K562 (cell line): ENCODE data around the gene AIF1. TPM values are rescaled to one million over a fixed set of nuclear protein-coding genes. Genes with fewer than 3 reads are reported as not detected.

Source experiments
- ARID3B ChIP-seq: fragments of 250-450 bp; sonication (Bioruptor Pico); IDR thresholded peaks from 2 replicates; pipeline ENCODE4 v1.4.0; 2020; ENCODE audit warnings: borderline replicate concordance
- ATF1 ChIP-seq, 2 experiments: fragments of 450-650 bp in 1 of 2; IDR thresholded peaks; 2 replicates each; pipeline ENCODE4 v1.6.1; 2016; ENCODE audit warnings: missing compliant biosample characterization in 1 of 2, missing genetic modification characterization in 1 of 2
- EZH2 ChIP-seq: IDR thresholded peaks from 2 replicates; pipeline ENCODE4 v1.6.1; 2012; ENCODE audit warnings: low read depth, mild to moderate bottlenecking, inconsistent platforms, low read length, borderline replicate concordance
- POLR2B ChIP-seq: fragments of 450-650 bp; IDR thresholded peaks from 2 replicates; pipeline ENCODE4 v1.6.1; 2018; ENCODE audit warnings: low read depth; ENCODE audit not compliant: partially characterized antibody
- RBM39 ChIP-seq: fragments of 200-400 bp; formaldehyde crosslinking; optimal IDR thresholded peaks from 2 replicates; pipeline ENCODE3; 2018; ENCODE audit warnings: low read depth, low read length
- RREB1 ChIP-seq: fragments of 250-450 bp; sonication (Bioruptor Pico); IDR thresholded peaks from 2 replicates; pipeline ENCODE4 v1.4.0; 2020
- SIN3B ChIP-seq: fragments of 450-650 bp; IDR thresholded peaks from 2 replicates; pipeline ENCODE4 v1.6.1; 2017; ENCODE audit warnings: low read depth, mild to moderate bottlenecking, moderate library complexity
- SLC30A9 ChIP-seq: fragments of 250-450 bp; sonication (Bioruptor Pico); IDR thresholded peaks from 2 replicates; pipeline ENCODE4 v1.8.0; 2022; ENCODE audit warnings: mild to moderate bottlenecking, moderate library complexity
- TCF7 ChIP-seq: sonication (generic); IDR thresholded peaks from 2 replicates; pipeline ENCODE4 v1.6.1; 2016; ENCODE audit warnings: antibody characterized with exemption, borderline replicate concordance
- USF1 ChIP-seq: sonication (generic); formaldehyde crosslinking; IDR thresholded peaks from 2 replicates; pipeline ENCODE4 v1.9.0; 2022; ENCODE audit warnings: mild to moderate bottlenecking, missing genetic modification reagents
- ZBTB33 ChIP-seq: sonication (generic); formaldehyde crosslinking; IDR thresholded peaks from 2 replicates; pipeline ENCODE4 v1.8.1; 2023; ENCODE audit warnings: mild to moderate bottlenecking, missing genetic modification reagents
- ZNF121 ChIP-seq: sonication (generic); formaldehyde crosslinking; conservative IDR thresholded peaks from 2 replicates; pipeline ENCODE4 v1.8.0; 2022; ENCODE audit warnings: missing genetic modification reagents
- ZNF41 ChIP-seq: fragments of 250-450 bp; sonication (Bioruptor Pico); conservative IDR thresholded peaks from 2 replicates; pipeline ENCODE4 v1.4.0; 2020; ENCODE audit warnings: mild to moderate bottlenecking
- ZNF639 ChIP-seq, 2 experiments: fragments of 200-800 bp in 1 of 2; sonication (Bioruptor generic) in 1 of 2; sonication (generic) in 1 of 2; formaldehyde crosslinking in 1 of 2; IDR thresholded peaks in 1 of 2; conservative IDR thresholded peaks in 1 of 2; 2 replicates each; pipeline versions ENCODE4 v1.5.0 to v1.6.1; 2016 to 2020; ENCODE audit warnings: missing compliant biosample characterization in 1 of 2, missing genetic modification characterization in 1 of 2, missing genetic modification reagents in 1 of 2
- ZNF785 ChIP-seq: fragments of 250-450 bp; sonication (Bioruptor Pico); IDR thresholded peaks from 2 replicates; pipeline ENCODE4 v1.4.0; 2020; ENCODE audit warnings: mild to moderate bottlenecking
- polyA plus RNA-seq, 8 experiments: library from polyadenylated mRNA; depleted of rRNA in 4 of 8; stranded (reverse) in 5 of 8; unstranded in 3 of 8; fragments of >200 nt; fragmentation: Nextera tagmentation in 2 of 8; fragmentation: Illumina TruSeq in 1 of 8; extraction: Ambion mirVana in 2 of 8; extraction: Trizol in 1 of 8; gene quantifications; 2 replicates each; pipeline versions ENCODE4 v1.2.1 to v1.2.3, GENCODE V29; 2011 to 2014; ENCODE audit warnings: inconsistent platforms in 1 of 8, missing spikeins in 1 of 8
- total RNA-seq, 7 experiments: library from RNA; depleted of rRNA in 6 of 7; stranded (reverse); fragments of >200 nt in 6 of 7; fragmentation: Illumina TruSeq in 2 of 7; extraction: Trizol in 2 of 7; gene quantifications; 2 replicates each; pipeline versions ENCODE4 v1.2.1 to v1.2.3, GENCODE V29; 2011 to 2021; ENCODE audit warnings: low replicate concordance in 1 of 7

The AIF1 gene
- total and polyA plus RNA-seq, 9 of the 15 experiments (the other 6 are each of a cell fraction or from before 2014, with no cell fraction given) = 9.4 to 33.4 (median 19.4) TPM

GRCh38 chr6:31631681-31632278 is 16.7 kb downstream of the AIF1 start (continued):
- TF ChIP-seq RREB1 (CRISPR knock-in tag) = no peak
- no peak for TF ChIP-seq SIN3B
- no peak for TF ChIP-seq ARID3B (CRISPR knock-in tag)
- no peak for TF ChIP-seq ZNF639 (CRISPR knock-in tag; conservative IDR thresholded peaks at IDR 0.05 in 1 of 2, IDR thresholded peaks at IDR 0.05 in 1 of 2)
- no peak for TF ChIP-seq SLC30A9 (CRISPR knock-in tag)
- no peak for TF ChIP-seq USF1
- TF ChIP-seq ZNF41 (CRISPR knock-in tag) = no peak
- peak; percentile 47 for TF ChIP-seq ZBTB33 (CRISPR knock-in tag)
- TF ChIP-seq ATF1 (CRISPR knock-in tag; IDR thresholded peaks at IDR 0.05) = no peak
- TF ChIP-seq ATF1 (tag; IDR thresholded peaks at IDR 0.05) = no peak
- no peak for TF ChIP-seq ZNF121 (CRISPR knock-in tag)
- TF ChIP-seq RBM39 = no peak
- no peak for TF ChIP-seq TCF7
- no peak for TF ChIP-seq EZH2
- no peak for TF ChIP-seq ZNF785 (CRISPR knock-in tag)
- peak; percentile 70 for TF ChIP-seq POLR2B
